ENCODE results near the gene ADAMTS17. TPM values are rescaled to one million over a fixed set of nuclear protein-coding genes. Genes with fewer than 3 reads are reported as not detected.
A peak's percentile ranks its signal among the peaks of the same experiment; 100 is the strongest.

The ADAMTS17 gene
- total RNA-seq, 1 donor from 2014 or later = 1.5 TPM

DNA sequence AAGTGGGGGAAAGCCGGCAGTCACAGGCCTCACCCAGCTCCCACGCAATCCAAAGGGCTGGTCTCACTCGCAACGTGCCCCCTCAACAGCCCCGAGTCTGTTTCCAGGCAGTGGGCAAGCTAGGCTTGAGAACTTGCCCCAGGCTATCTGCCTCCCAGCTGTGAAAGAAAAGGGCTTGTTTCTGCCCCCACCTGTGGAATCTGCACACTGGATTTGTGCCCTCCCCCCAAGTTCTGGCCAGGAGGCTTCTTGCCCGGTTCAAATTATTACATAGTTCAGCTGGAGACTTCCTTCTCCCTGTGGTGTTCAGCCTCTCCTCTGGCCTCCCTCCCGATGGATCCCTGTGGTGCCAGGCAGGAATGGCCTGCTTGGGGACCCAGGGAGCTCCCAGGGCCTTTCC, 324.6 kb downstream of the ADAMTS17 start:
- H3K4me3 Mint-ChIP-seq (ENCODE audit: unreplicated experiment) = no peak overlapping the region
- H3K27ac Mint-ChIP-seq (ENCODE audit: unreplicated experiment) = peak overlapping the region; percentile 61
- peaks cover 10% of the 10 kb centered on the region for H3K9me3 Mint-ChIP-seq (ENCODE audit: unreplicated experiment)
- DNase-seq (ENCODE audit: extremely low spot score, unreplicated experiment) = no peak
- TF ChIP-seq CTCF (IDR thresholded peaks at IDR 0.05) = no peak
- peaks cover 19% of the 10 kb centered on the region for H3K27me3 Mint-ChIP-seq (ENCODE audit: unreplicated experiment)
- H3K36me3 Mint-ChIP-seq (ENCODE audit: unreplicated experiment) = no peaks in the 10 kb centered on the region
- peaks cover 51% of the 10 kb centered on the region for H3K4me1 Mint-ChIP-seq (ENCODE audit: unreplicated experiment)

DNA sequence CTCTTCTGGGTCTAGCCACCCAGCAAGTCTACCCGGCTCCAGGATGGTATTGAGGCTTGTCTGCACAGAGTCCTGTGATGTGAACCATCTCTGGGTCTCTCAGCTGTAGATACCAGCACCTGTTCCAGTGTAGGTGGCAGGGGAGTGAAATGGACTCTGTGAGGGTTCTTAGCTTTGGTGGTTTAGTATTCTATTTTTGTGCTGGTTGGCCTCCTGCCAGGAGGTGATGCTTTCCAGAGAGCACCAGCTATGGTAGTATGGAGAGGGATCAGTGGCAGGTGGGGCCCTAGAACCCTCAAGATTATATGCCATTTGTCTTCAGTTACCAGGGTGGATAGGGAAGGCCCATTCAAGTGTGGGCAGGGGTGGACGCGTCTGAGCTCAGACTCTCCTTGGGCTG, 325.1 kb downstream of the ADAMTS17 start:
- Mint-ChIP-seq H3K4me1 (ENCODE audit: unreplicated experiment) (peaks cover 50% of the 10 kb centered on the region), H3K27ac (ENCODE audit: unreplicated experiment) (peak overlapping the region; percentile 61), H3K27me3 (ENCODE audit: unreplicated experiment) (peaks cover 24% of the 10 kb centered on the region), H3K4me3 (ENCODE audit: unreplicated experiment) (no peak overlapping the region), H3K9me3 (ENCODE audit: unreplicated experiment) (peaks cover 11% of the 10 kb centered on the region), H3K36me3 (ENCODE audit: unreplicated experiment) (no peaks in the 10 kb centered on the region)
- DNase-seq (ENCODE audit: extremely low spot score, unreplicated experiment) = no peak
- TF ChIP-seq CTCF (IDR thresholded peaks at IDR 0.05) = no peak

- Mint-ChIP-seq H3K27ac (ENCODE audit: unreplicated experiment) (no peak overlapping the region), H3K36me3 (ENCODE audit: unreplicated experiment) (no peaks in the 10 kb centered on the region), H3K4me3 (ENCODE audit: unreplicated experiment) (no peak overlapping the region), H3K4me1 (ENCODE audit: unreplicated experiment) (no peaks in the 10 kb centered on the region), H3K9me3 (ENCODE audit: unreplicated experiment) (peaks cover 11% of the 10 kb centered on the region), H3K27me3 (ENCODE audit: unreplicated experiment) (peaks cover 27% of the 10 kb centered on the region)
- no peak for DNase-seq (ENCODE audit: extremely low spot score, unreplicated experiment)
- no peak for TF ChIP-seq CTCF (IDR thresholded peaks at IDR 0.05)
These were observed 330.5 kb downstream of the ADAMTS17 start for GRCh38 chr15:100011235-100011634.

- no peak for TF ChIP-seq CTCF (IDR thresholded peaks at IDR 0.05)
- Mint-ChIP-seq H3K27ac (ENCODE audit: unreplicated experiment) (no peak overlapping the region), H3K4me1 (ENCODE audit: unreplicated experiment) (no peaks in the 10 kb centered on the region), H3K4me3 (ENCODE audit: unreplicated experiment) (no peak overlapping the region), H3K36me3 (ENCODE audit: unreplicated experiment) (no peaks in the 10 kb centered on the region), H3K9me3 (ENCODE audit: unreplicated experiment) (peaks cover 11% of the 10 kb centered on the region), H3K27me3 (ENCODE audit: unreplicated experiment) (peaks cover 24% of the 10 kb centered on the region)
- DNase-seq (ENCODE audit: extremely low spot score, unreplicated experiment) = no peak
These were observed 332.4 kb downstream of the ADAMTS17 start for GRCh38 chr15:100009372-100009771.

DNA sequence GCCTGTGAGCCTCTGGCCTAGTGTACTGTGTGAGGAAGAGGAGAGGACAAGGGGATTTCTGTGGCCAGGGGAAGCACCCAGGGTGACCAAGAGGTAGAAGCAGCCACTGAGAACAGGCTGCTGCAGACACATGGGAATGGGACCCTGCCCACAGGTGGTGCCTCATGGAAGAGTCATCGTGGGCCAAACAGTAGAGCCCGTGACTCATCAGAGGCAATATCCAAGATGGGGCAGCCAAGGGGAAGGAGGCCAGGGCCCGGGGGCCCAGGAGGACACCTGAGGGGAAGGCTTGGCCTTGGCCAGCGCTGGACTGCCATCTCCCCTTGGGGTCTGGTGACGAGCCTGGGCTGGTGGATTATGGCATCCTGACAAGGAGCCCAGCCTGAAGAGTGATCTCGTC, 333.5 kb downstream of the ADAMTS17 start:
- H3K4me1 Mint-ChIP-seq (ENCODE audit: unreplicated experiment) = no peaks in the 10 kb centered on the region
- no peak overlapping the region for H3K4me3 Mint-ChIP-seq (ENCODE audit: unreplicated experiment)
- H3K27ac Mint-ChIP-seq (ENCODE audit: unreplicated experiment) = no peak overlapping the region
- TF ChIP-seq CTCF (IDR thresholded peaks at IDR 0.05) = no peak
- no peak for DNase-seq (ENCODE audit: extremely low spot score, unreplicated experiment)
- peaks cover 11% of the 10 kb centered on the region for H3K9me3 Mint-ChIP-seq (ENCODE audit: unreplicated experiment)
- peaks cover 17% of the 10 kb centered on the region for H3K27me3 Mint-ChIP-seq (ENCODE audit: unreplicated experiment)
- no peaks in the 10 kb centered on the region for H3K36me3 Mint-ChIP-seq (ENCODE audit: unreplicated experiment)

All from osteocyte (in vitro differentiated cells).